Endothelial cell of umbilical vein (primary cell): ENCODE results near the gene SLC30A2. TPM values are rescaled to one million over a fixed set of nuclear protein-coding genes. Genes with fewer than 3 reads are reported as not detected.

Experiments
- BruUV-seq: library from RNA; stranded (reverse); fragments of 400-500 nt; replicated peaks from 2 replicates; lab custom pipeline; 2021; lab: Mats Ljungman, UMichigan
- CTCF ChIA-PET: fragments of 300-600, 350-600 bp; sonication (Branson Sonifier 250); formaldehyde crosslinking; loops from one replicate; lab custom pipeline; 2021; ENCODE audit warnings: antibody characterized with exemption, inconsistent platforms; lab: Charles Lee
- POLR2A ChIA-PET: fragments of 300-600, 350-600 bp; sonication (Branson Sonifier 250); formaldehyde crosslinking; loops from one replicate; lab custom pipeline; 2021; ENCODE audit warnings: antibody characterized with exemption, inconsistent platforms; lab: Charles Lee
- DNase-seq: peaks from one replicate; pipeline ENCODE4 v3.0.0-alpha.2; 2011; ENCODE audit warnings: low read depth, low spot score
- FAIRE-seq: peaks from 2 replicates; lab custom pipeline; 2011; peaks lifted over from hg19 to GRCh38; lab: Jason Lieb, UNC
- H2AFZ ChIP-seq: 2 replicates; pipeline ENCODE4 v1.6.0; 2012; ENCODE audit warnings: low read depth, low read length, control low read depth, inconsistent platforms
- H3K27ac ChIP-seq: 2 replicates; pipeline ENCODE4 v1.5.1; 2011; ENCODE audit warnings: low read depth, mild to moderate bottlenecking, control low read depth, low read length, moderate library complexity; ENCODE audit not compliant: insufficient read depth
- H3K27me3 ChIP-seq, 2 experiments: 2 replicates each; pipeline versions ENCODE4 v1.6.0 to v1.6.1; 2011; ENCODE audit warnings: low read length in 2 of 2, mixed read lengths in 1 of 2; ENCODE audit not compliant: control insufficient read depth in 2 of 2, insufficient read depth in 2 of 2
- H3K36me3 ChIP-seq, 2 experiments: 2 replicates in 1 of 2; 3 replicates in 1 of 2; pipeline ENCODE4 v1.5.1; 2011; ENCODE audit warnings: low read length in 2 of 2, mild to moderate bottlenecking in 1 of 2, moderate library complexity in 1 of 2; ENCODE audit not compliant: control insufficient read depth in 2 of 2, insufficient read depth in 2 of 2; ENCODE audit errors: extremely low read depth in 1 of 2
- H3K4me1 ChIP-seq: 3 replicates; pipeline ENCODE4 v1.5.1; 2011; ENCODE audit warnings: mild to moderate bottlenecking, low read length; ENCODE audit not compliant: control insufficient read depth, insufficient read depth; ENCODE audit errors: extremely low read depth
- H3K4me2 ChIP-seq: 2 replicates; pipeline ENCODE4 v1.6.1; 2011; ENCODE audit warnings: low read length, control low read depth, mixed read lengths; ENCODE audit not compliant: insufficient read depth
- H3K4me3 ChIP-seq, 3 experiments: fragments of 200-600 bp in 1 of 3; sonication (generic), shearing (Covaris generic) in 1 of 3; replicated peaks in 1 of 3; 2 replicates each; pipeline ENCODE4 v1.5.1; 2011 to 2016; ENCODE audit warnings: control low read depth in 3 of 3, low read length in 3 of 3, mild to moderate bottlenecking in 2 of 3, inconsistent platforms in 1 of 3, low read depth in 1 of 3, moderate library complexity in 1 of 3; ENCODE audit not compliant: insufficient read depth in 1 of 3
- H3K79me2 ChIP-seq: 2 replicates; pipeline ENCODE4 v1.6.0; 2012; ENCODE audit warnings: low read length, inconsistent platforms; ENCODE audit not compliant: control insufficient read depth, insufficient read depth
- H3K9ac ChIP-seq: replicated peaks from 2 replicates; pipeline ENCODE3; 2011; ENCODE audit warnings: low read length, control low read depth; ENCODE audit not compliant: insufficient read depth; ENCODE audit errors: extremely low read depth
- H3K9me1 ChIP-seq: replicated peaks from 3 replicates; pipeline ENCODE4 v1.6.0; 2011; ENCODE audit warnings: mild to moderate bottlenecking, low read length; ENCODE audit not compliant: control insufficient read depth, insufficient read depth; ENCODE audit errors: extremely low read depth
- H3K9me3 ChIP-seq: replicated peaks from 2 replicates; pipeline ENCODE4 v1.5.1; 2012; ENCODE audit warnings: low read length, inconsistent platforms; ENCODE audit not compliant: control insufficient read depth, insufficient read depth
- H4K20me1 ChIP-seq: replicated peaks from 2 replicates; pipeline ENCODE3; 2011; ENCODE audit warnings: mild to moderate bottlenecking, low read length; ENCODE audit not compliant: control insufficient read depth, insufficient read depth; ENCODE audit errors: extremely low read depth
- EZH2 ChIP-seq: IDR thresholded peaks from 2 replicates; pipeline ENCODE4 v1.6.1; 2012; ENCODE audit warnings: borderline replicate concordance, low read depth, mild to moderate bottlenecking, moderate library complexity, low read length, inconsistent platforms; ENCODE audit not compliant: severe bottlenecking
- FOS ChIP-seq: IDR thresholded peaks from 2 replicates; pipeline ENCODE4 v1.6.1; 2011; ENCODE audit warnings: mild to moderate bottlenecking, low read length, moderate library complexity, borderline replicate concordance; ENCODE audit not compliant: insufficient read depth
- GATA2 ChIP-seq: IDR thresholded peaks from 2 replicates; pipeline ENCODE4 v1.7.0; 2011; ENCODE audit warnings: low read depth, mild to moderate bottlenecking, moderate library complexity, mixed read lengths, low read length; ENCODE audit not compliant: insufficient read length, insufficient read depth
- JUN ChIP-seq: IDR thresholded peaks from 2 replicates; pipeline ENCODE4 v1.6.1; 2011; ENCODE audit warnings: borderline replicate concordance, low read depth; ENCODE audit not compliant: insufficient read length, insufficient read depth
- MAX ChIP-seq: IDR thresholded peaks from 2 replicates; pipeline ENCODE4 v1.6.1; 2011; ENCODE audit not compliant: insufficient read depth, insufficient read length
- MYC ChIP-seq: IDR thresholded peaks from one replicate; pipeline ENCODE4 v1.6.1; 2011; ENCODE audit warnings: mild to moderate bottlenecking, low read depth, low read length
- POLR2A ChIP-seq: IDR thresholded peaks from 2 replicates; pipeline ENCODE4 v1.6.1; 2012; ENCODE audit warnings: low read depth, mild to moderate bottlenecking, control low read depth, low read length
- POLR2AphosphoS5 ChIP-seq: IDR thresholded peaks from 2 replicates; pipeline ENCODE4 v1.6.1; 2012; ENCODE audit warnings: low read depth, mild to moderate bottlenecking, control low read depth, low read length, moderate library complexity; ENCODE audit not compliant: insufficient read depth
- dilution Hi-C: fragments of 300-500 bp; cut with MboI; formaldehyde crosslinking; loops from one replicate; pipeline ENCODE4 v1.15.0; 2019; ENCODE audit warnings: low sequenced_read_pairs; ENCODE audit not compliant: extremely low pct_ligation_motif_present
- intact Hi-C: fragments of 100-400 bp; cut with micrococcal nuclease; formaldehyde crosslinking; loops from one replicate; pipeline ENCODE4 v1.10.0; 2022
- polyA plus RNA-seq, 4 experiments: library from polyadenylated mRNA; depleted of rRNA in 3 of 4; stranded (reverse) in 3 of 4; unstranded in 1 of 4; fragments of >200 nt; gene quantifications; 2 replicates each; pipeline versions ENCODE4 v1.2.1 to v1.2.3, GENCODE V29; 2011 to 2012; ENCODE audit warnings: missing spikeins in 1 of 4
- total RNA-seq: library from RNA; stranded (reverse); gene quantifications from 2 replicates; pipeline ENCODE4 v1.2.3, GENCODE V29; 2021
- TF ChIP-seq, protein P1 (sequence below), 2 donors: IDR thresholded peaks; 1 replicate in 1 of 2; 2 replicates in 1 of 2; pipeline ENCODE4 v1.5.1; 2011; ENCODE audit warnings: low read length in 2 of 2, mild to moderate bottlenecking in 2 of 2, moderate library complexity in 2 of 2, control low read depth in 1 of 2, inconsistent platforms in 1 of 2, low read depth in 1 of 2; ENCODE audit not compliant: insufficient read depth in 1 of 2; ENCODE audit errors: extremely low read depth in 1 of 2

Gene SLC30A2
- total and polyA plus RNA-seq, 2 donors (not counting 3 experiments of a cell fraction or from before 2014, with no cell fraction given), result not detected

GRCh38 chr1:26029054-26029863, 16.7 kb downstream of the SLC30A2 start:
- Histone ChIP-seq H3K79me2 (no peaks in the 10 kb centered on the region), H3K9ac (no peak overlapping the region), H3K27ac (no peak overlapping the region), H3K4me2 (no peak overlapping the region), H2AFZ (no peak overlapping the region), H4K20me1 (no peaks in the 10 kb centered on the region), H3K9me1 (no peaks in the 10 kb centered on the region), H3K36me3 (no peaks in the 10 kb centered on the region), H3K4me1 (no peaks in the 10 kb centered on the region), H3K27me3 (peaks cover 0 to 1% of the 10 kb centered on the region in 2 experiments), H3K9me3 (no peaks in the 10 kb centered on the region), H3K4me3 (no peak overlapping the region)
- DNase-seq (no peak), FAIRE-seq (no peak)
- BruUV-seq, result no TSS peak
- TF ChIP-seq MAX (no peak), EZH2 (no peak), MYC (no peak), FOS (no peak), POLR2AphosphoS5 (no peak), POLR2A (no peak), JUN (no peak), GATA2 (no peak)
- TF ChIP-seq, protein P1, sequence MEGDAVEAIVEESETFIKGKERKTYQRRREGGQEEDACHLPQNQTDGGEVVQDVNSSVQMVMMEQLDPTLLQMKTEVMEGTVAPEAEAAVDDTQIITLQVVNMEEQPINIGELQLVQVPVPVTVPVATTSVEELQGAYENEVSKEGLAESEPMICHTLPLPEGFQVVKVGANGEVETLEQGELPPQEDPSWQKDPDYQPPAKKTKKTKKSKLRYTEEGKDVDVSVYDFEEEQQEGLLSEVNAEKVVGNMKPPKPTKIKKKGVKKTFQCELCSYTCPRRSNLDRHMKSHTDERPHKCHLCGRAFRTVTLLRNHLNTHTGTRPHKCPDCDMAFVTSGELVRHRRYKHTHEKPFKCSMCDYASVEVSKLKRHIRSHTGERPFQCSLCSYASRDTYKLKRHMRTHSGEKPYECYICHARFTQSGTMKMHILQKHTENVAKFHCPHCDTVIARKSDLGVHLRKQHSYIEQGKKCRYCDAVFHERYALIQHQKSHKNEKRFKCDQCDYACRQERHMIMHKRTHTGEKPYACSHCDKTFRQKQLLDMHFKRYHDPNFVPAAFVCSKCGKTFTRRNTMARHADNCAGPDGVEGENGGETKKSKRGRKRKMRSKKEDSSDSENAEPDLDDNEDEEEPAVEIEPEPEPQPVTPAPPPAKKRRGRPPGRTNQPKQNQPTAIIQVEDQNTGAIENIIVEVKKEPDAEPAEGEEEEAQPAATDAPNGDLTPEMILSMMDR (IDR thresholded peaks at IDR 0.05; ENCODE audit: extremely low read depth in 1 of 2, insufficient read depth in 1 of 2, low read depth in 1 of 2, low read length in 2 of 2), result no peak
- dilution Hi-C loops (no loop called here), intact Hi-C loops (no loop called here)
- POLR2A ChIA-PET, result interaction anchor here (0.5 kb wide), 1 partner anchor 40 kb away, joined by 8 read pairs; no protein-coding TSS in a partner anchor
- CTCF ChIA-PET, result interaction anchor here (1.3 to 2.3 kb wide), 5 partner anchors 19 to 388 kb away, joined by 3 to 17 read pairs (median 6); partner anchors contain the start of gene PAFAH2
